GM12878 (cell line): ENCODE measurements around the gene ASPG. TPM values are rescaled to one million over a fixed set of nuclear protein-coding genes. Genes with fewer than 3 reads are reported as not detected.

Experiments
- ATAC-seq: fragments of 200-7000 bp; cut with Tn5 transposase; 3 replicates; pipeline ENCODE4 v1.9.1; 2020; ENCODE audit warnings: mild to moderate bottlenecking, moderate library complexity
- BruUV-seq: library from RNA; stranded (reverse); fragments of 400-500 nt; replicated peaks from 2 replicates; lab custom pipeline; 2021; lab: Mats Ljungman, UMichigan
- CTCF ChIA-PET: fragments of 300-600 bp; sonication (Branson Sonifier 250); formaldehyde crosslinking; extraction: SDS; loops from one replicate; lab custom pipeline; 2021; ENCODE audit warnings: inconsistent platforms; lab: Yijun Ruan, JAX
- POLR2A ChIA-PET: fragments of 350-600 bp; formaldehyde crosslinking; extraction: SDS; loops from one replicate; lab custom pipeline; 2021; ENCODE audit warnings: inconsistent platforms; lab: Charles Lee
- RAD21 ChIA-PET: fragments of 300-600 bp; sonication (Branson Sonifier 250); formaldehyde crosslinking; loops from one replicate; lab custom pipeline; 2023; ENCODE audit warnings: antibody characterized with exemption; ENCODE audit not compliant: unreplicated experiment; lab: Charles Lee
- SMC1A ChIA-PET: fragments of 300-600 bp; sonication (Branson Sonifier 250); formaldehyde crosslinking; loops from one replicate; lab custom pipeline; 2023; ENCODE audit not compliant: unreplicated experiment, uncharacterized antibody; lab: Charles Lee
- DNase-seq: peaks from one replicate; pipeline ENCODE4 v3.0.0-alpha.2; 2011; ENCODE audit warnings: low read depth, low spot score
- FAIRE-seq: peaks from 3 replicates; lab custom pipeline; 2011; peaks lifted over from hg19 to GRCh38; lab: Jason Lieb, UNC
- H2AFZ ChIP-seq: 2 replicates; pipeline ENCODE4 v1.6.0; 2011; ENCODE audit warnings: low read depth, low read length, control low read depth; ENCODE audit not compliant: control insufficient read depth
- H3K27ac ChIP-seq: 2 replicates; pipeline ENCODE4 v1.5.1; 2011; ENCODE audit warnings: control low read depth; ENCODE audit not compliant: control insufficient read depth, insufficient read depth
- H3K27me3 ChIP-seq, 2 experiments: replicated peaks in 1 of 2; 2 replicates each; pipeline versions ENCODE4 v1.6.0 to v1.6.1; 2011; ENCODE audit warnings: low read length in 1 of 2; ENCODE audit not compliant: control insufficient read depth in 2 of 2, insufficient read depth in 2 of 2
- H3K36me3 ChIP-seq, 2 experiments: 2 replicates each; pipeline ENCODE4 v1.5.1; 2011; ENCODE audit warnings: low read length in 1 of 2; ENCODE audit not compliant: control insufficient read depth in 2 of 2, insufficient read depth in 2 of 2
- H3K4me1 ChIP-seq: 2 replicates; pipeline ENCODE4 v1.6.1; 2011; ENCODE audit warnings: mild to moderate bottlenecking, low read length, moderate library complexity, mixed read lengths; ENCODE audit not compliant: control insufficient read depth, insufficient read depth
- H3K4me2 ChIP-seq: 2 replicates; pipeline ENCODE4 v1.6.0; 2011; ENCODE audit warnings: control low read depth; ENCODE audit not compliant: control insufficient read depth, insufficient read depth
- H3K4me3 ChIP-seq: fragments of 200-600 bp; sonication (generic); 2 replicates; pipeline ENCODE4 v1.5.1; 2016
- H3K79me2 ChIP-seq: 2 replicates; pipeline ENCODE4 v1.6.0; 2011; ENCODE audit warnings: low read length; ENCODE audit not compliant: control insufficient read depth, insufficient read depth
- H3K9ac ChIP-seq: 2 replicates; pipeline ENCODE4 v1.8.0; 2011; ENCODE audit warnings: low read length, control low read depth, mixed read lengths; ENCODE audit not compliant: control insufficient read depth, insufficient read depth
- H3K9me3 ChIP-seq: replicated peaks from 3 replicates; pipeline ENCODE4 v1.5.1; 2011; ENCODE audit warnings: mild to moderate bottlenecking, low read length; ENCODE audit not compliant: control insufficient read depth, insufficient read depth
- H4K20me1 ChIP-seq: 2 replicates; pipeline ENCODE4 v1.6.0; 2011; ENCODE audit not compliant: control insufficient read depth, insufficient read depth
- BACH1 ChIP-seq: fragments of 450-650 bp; IDR thresholded peaks from 2 replicates; pipeline ENCODE4 v1.6.1; 2017; ENCODE audit warnings: mild to moderate bottlenecking, borderline replicate concordance
- BMI1 ChIP-seq: fragments of 450-650 bp; IDR thresholded peaks from 2 replicates; pipeline ENCODE4 v1.6.1; 2016; ENCODE audit warnings: mild to moderate bottlenecking, moderate library complexity, borderline replicate concordance
- EED ChIP-seq: sonication (generic); IDR thresholded peaks from 2 replicates; pipeline ENCODE4 v1.6.1; 2016; ENCODE audit warnings: antibody characterized with exemption, low read depth
- GATAD2B ChIP-seq: fragments of 450-650 bp; conservative IDR thresholded peaks from 2 replicates; pipeline ENCODE4 v1.6.1; 2017; ENCODE audit warnings: low read depth, mild to moderate bottlenecking, moderate library complexity
- HDGF ChIP-seq: fragments of 450-650 bp; IDR thresholded peaks from 2 replicates; pipeline ENCODE4 v1.6.1; 2016; ENCODE audit warnings: antibody characterized with exemption
- IKZF2 ChIP-seq, 2 experiments: fragments of 450-650 bp; IDR thresholded peaks; 2 replicates each; pipeline ENCODE4 v1.6.1; 2017; ENCODE audit warnings: mild to moderate bottlenecking in 2 of 2, moderate library complexity in 2 of 2
- KLF5 ChIP-seq: fragments of 450-650 bp; IDR thresholded peaks from 2 replicates; pipeline ENCODE4 v1.6.1; 2014; ENCODE audit warnings: mild to moderate bottlenecking; ENCODE audit not compliant: partially characterized antibody
- MXI1 ChIP-seq: fragments of 150-350 bp; IDR thresholded peaks from 2 replicates; pipeline ENCODE4 v1.6.1; 2011; ENCODE audit warnings: low read depth, mild to moderate bottlenecking, inconsistent platforms, low read length, improper control_type of control experiment
- POLR2AphosphoS2 ChIP-seq: IDR thresholded peaks from 2 replicates; pipeline ENCODE4 v1.6.1; 2011; ENCODE audit warnings: low read depth, mild to moderate bottlenecking, low read length, improper control_type of control experiment, moderate library complexity
- SP1 ChIP-seq: IDR thresholded peaks from one replicate; pipeline ENCODE4 v1.6.1; 2011; ENCODE audit warnings: low read depth, low read length
- ZBED1 ChIP-seq: IDR thresholded peaks from 2 replicates; pipeline ENCODE4 v1.6.1; 2016; ENCODE audit warnings: borderline replicate concordance
- WGBS: methylation state at CpG from one replicate; pipeline ENCODE4 v1.1.6; 2016; ENCODE audit warnings: low lambda C conversion rate; ENCODE audit not compliant: insufficient replicate concordance, insufficient coverage; ENCODE audit errors: missing lambda C conversion rate; 5-methylcytosine and 5-hydroxymethylcytosine counted together
- in situ Hi-C: fragments of 300-500 bp; cut with MboI; formaldehyde crosslinking; loops from 9 replicates; pipeline ENCODE4 v1.14.3; 2018; ENCODE audit warnings: mixed read lengths
- intact Hi-C: fragments of 100-400 bp; cut with micrococcal nuclease; formaldehyde crosslinking; loops from one replicate; pipeline ENCODE4 v1.14.2; 2022; ENCODE audit not compliant: unreplicated experiment
- polyA plus RNA-seq, 11 experiments: library from polyadenylated mRNA; depleted of rRNA in 4 of 11; unstranded in 6 of 11; stranded (reverse) in 5 of 11; fragments of >200 nt; fragmentation: Nextera tagmentation in 4 of 11; fragmentation: Illumina TruSeq in 1 of 11; extraction: Ambion mirVana in 4 of 11; extraction: Trizol in 1 of 11; gene quantifications; 1 replicate in 1 of 11; 2 replicates in 10 of 11; pipeline versions ENCODE4 v1.2.1 to v1.2.3, GENCODE V29; 2011 to 2016; ENCODE audit warnings: inconsistent platforms in 2 of 11, missing spikeins in 2 of 11, low read depth in 1 of 11
- total RNA-seq, 4 experiments: library from RNA; depleted of rRNA in 3 of 4; stranded (reverse); fragments of >200 nt in 3 of 4; fragmentation: Illumina TruSeq in 1 of 4; extraction: Trizol in 1 of 4; gene quantifications; 2 replicates each; pipeline versions ENCODE4 v1.2.1 to v1.2.3, GENCODE V29; 2013 to 2021
- TF ChIP-seq, protein P1 (sequence below): IDR thresholded peaks from 2 replicates; pipeline ENCODE4 v1.6.1; 2012; ENCODE audit warnings: low read depth, low read length, improper control_type of control experiment
- TF ChIP-seq, protein P2 (sequence below): fragments of 450-650 bp; formaldehyde crosslinking; IDR thresholded peaks from 2 replicates; pipeline ENCODE4 v1.4.0; 2020; ENCODE audit warnings: mild to moderate bottlenecking, moderate library complexity

ASPG gene
- total and polyA plus RNA-seq, 10 of the 15 experiments (the other 5 are each of a cell fraction or from before 2014, with no cell fraction given): not detected

DNA sequence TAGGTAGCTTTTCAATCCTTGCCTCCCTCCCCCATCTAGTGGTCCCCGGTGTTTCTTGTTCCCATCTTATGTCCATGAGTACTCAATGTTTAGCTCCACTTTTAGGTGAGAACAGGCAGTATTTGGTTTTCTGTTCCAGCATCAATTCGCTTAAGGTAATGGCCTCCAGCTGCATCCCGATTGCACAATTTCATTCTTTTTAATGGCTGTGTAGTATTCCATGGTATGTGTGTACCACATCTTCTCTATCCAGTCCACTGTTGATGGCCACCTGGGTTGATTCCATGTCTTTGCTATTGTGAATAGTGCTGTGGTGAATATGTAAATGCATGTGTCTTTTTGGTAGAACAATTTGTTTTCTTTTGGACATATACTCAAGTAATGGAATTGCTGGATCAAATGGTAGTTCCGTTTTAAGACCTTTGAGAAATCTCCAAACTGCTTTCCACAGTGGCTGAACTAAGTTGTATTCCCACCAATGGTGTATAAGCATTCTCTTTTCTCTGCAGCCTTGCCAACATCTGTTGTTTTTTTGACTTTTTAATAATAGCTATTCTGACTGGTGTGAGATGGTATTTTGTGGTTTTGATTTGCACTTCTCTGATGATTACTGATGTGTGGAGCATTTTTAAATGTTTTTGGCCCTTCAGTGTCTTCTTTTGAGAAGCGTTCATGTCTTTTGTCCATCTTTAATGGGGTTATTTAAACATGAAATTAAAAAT lies 34.2 kb upstream of the ASPG start:
- FAIRE-seq: no peak
- RAD21 ChIA-PET: no interaction called here

DNA sequence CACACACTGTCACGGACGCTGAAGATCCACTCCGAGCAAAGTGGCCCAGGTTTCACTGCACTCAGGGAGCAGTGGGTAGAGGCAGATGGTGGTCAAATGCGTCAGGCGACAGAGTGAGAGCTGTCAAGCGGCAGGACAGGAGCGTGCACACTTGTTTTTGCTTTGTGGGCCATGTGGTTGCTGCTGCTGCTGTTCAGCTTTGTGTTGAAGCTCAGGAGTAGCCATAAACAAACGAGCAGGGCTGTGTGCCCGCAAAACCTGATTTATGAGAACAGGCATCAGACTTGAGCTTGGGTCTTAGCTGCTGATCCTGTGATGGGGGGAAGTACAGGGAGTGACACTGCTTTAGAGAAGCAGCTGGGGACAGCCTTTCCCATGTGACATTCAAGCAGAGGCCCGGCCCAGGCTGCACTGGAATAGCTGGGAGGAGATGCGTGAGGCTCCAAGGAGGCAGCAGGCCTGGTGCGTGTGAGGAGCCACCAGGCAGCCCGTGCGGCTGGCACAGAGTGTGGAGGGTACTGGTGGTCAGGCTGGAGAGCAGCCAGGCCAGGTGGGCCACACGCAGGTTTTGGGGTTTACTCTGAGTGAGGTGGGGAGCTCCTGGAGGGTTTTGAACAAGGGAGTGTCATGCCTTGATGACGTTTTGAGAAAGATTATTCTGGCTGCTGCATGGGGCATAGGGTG lies 31.1 kb upstream of the ASPG start:
- H3K27ac ChIP-seq: no peak overlapping the region
- ATAC-seq: no peak
- no TSS peak for BruUV-seq
- TF ChIP-seq GATAD2B (no peak), POLR2AphosphoS2 (no peak), BACH1 (no peak), SP1 (no peak), MXI1 (no peak), BMI1 (no peak), KLF5 (no peak), EED (no peak), HDGF (no peak)
- TF ChIP-seq, protein P1, sequence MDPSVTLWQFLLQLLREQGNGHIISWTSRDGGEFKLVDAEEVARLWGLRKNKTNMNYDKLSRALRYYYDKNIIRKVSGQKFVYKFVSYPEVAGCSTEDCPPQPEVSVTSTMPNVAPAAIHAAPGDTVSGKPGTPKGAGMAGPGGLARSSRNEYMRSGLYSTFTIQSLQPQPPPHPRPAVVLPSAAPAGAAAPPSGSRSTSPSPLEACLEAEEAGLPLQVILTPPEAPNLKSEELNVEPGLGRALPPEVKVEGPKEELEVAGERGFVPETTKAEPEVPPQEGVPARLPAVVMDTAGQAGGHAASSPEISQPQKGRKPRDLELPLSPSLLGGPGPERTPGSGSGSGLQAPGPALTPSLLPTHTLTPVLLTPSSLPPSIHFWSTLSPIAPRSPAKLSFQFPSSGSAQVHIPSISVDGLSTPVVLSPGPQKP: no peak
- TF ChIP-seq, protein P2, sequence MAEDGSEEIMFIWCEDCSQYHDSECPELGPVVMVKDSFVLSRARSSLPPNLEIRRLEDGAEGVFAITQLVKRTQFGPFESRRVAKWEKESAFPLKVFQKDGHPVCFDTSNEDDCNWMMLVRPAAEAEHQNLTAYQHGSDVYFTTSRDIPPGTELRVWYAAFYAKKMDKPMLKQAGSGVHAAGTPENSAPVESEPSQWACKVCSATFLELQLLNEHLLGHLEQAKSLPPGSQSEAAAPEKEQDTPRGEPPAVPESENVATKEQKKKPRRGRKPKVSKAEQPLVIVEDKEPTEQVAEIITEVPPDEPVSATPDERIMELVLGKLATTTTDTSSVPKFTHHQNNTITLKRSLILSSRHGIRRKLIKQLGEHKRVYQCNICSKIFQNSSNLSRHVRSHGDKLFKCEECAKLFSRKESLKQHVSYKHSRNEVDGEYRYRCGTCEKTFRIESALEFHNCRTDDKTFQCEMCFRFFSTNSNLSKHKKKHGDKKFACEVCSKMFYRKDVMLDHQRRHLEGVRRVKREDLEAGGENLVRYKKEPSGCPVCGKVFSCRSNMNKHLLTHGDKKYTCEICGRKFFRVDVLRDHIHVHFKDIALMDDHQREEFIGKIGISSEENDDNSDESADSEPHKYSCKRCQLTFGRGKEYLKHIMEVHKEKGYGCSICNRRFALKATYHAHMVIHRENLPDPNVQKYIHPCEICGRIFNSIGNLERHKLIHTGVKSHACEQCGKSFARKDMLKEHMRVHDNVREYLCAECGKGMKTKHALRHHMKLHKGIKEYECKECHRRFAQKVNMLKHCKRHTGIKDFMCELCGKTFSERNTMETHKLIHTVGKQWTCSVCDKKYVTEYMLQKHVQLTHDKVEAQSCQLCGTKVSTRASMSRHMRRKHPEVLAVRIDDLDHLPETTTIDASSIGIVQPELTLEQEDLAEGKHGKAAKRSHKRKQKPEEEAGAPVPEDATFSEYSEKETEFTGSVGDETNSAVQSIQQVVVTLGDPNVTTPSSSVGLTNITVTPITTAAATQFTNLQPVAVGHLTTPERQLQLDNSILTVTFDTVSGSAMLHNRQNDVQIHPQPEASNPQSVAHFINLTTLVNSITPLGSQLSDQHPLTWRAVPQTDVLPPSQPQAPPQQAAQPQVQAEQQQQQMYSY (CRISPR knock-in tag): no peak

More for the DNA sequence above, 34.2 kb upstream of the ASPG start:
- no peaks in the 10 kb centered on the region for H3K9me3 ChIP-seq
- BruUV-seq: no TSS peak
- no peaks in the 10 kb centered on the region for H3K79me2 ChIP-seq
- H4K20me1 ChIP-seq: no peaks in the 10 kb centered on the region
- TF ChIP-seq ZBED1 (no peak), IKZF2 (IDR thresholded peaks at IDR 0.05) (no peak)
- ChIA-PET CTCF (interaction anchor here (0.6 to 1.8 kb wide), 3 partner anchors 8 to 243 kb away, joined by 3 to 6 read pairs (median 3); no protein-coding TSS in a partner anchor), POLR2A (no interaction called here), SMC1A (no interaction called here)
- no peak overlapping the region for H2AFZ ChIP-seq
- no peak overlapping the region for H3K4me3 ChIP-seq
- no peak overlapping the region for H3K4me2 ChIP-seq
- in situ Hi-C loops: no loop called here
- intact Hi-C loops: no loop called here
- H3K27ac ChIP-seq: no peak overlapping the region
- H3K27me3 ChIP-seq: peaks cover 0 to 9% of the 10 kb centered on the region in 2 experiments; a peak in 2 of 4 replicates
- WGBS: 40% methylated on average over 5 of the region's 5 CpGs
- no peaks in the 10 kb centered on the region; the same call in 1 of the 2 replicates for H3K4me1 ChIP-seq
- no peak overlapping the region for H3K9ac ChIP-seq
- no peak for ATAC-seq
- no peaks in the 10 kb centered on the region for H3K36me3 ChIP-seq
- no peak for DNase-seq

More for the DNA sequence above, 31.1 kb upstream of the ASPG start:
- no peak overlapping the region for H3K4me3 ChIP-seq
- no peak for DNase-seq
- no peaks in the 10 kb centered on the region for H3K4me1 ChIP-seq
- no peaks in the 10 kb centered on the region for H3K79me2 ChIP-seq
- no peak overlapping the region for H3K4me2 ChIP-seq
- H3K9ac ChIP-seq: no peak overlapping the region
- H3K27me3 ChIP-seq: peaks cover 0 to 9% of the 10 kb centered on the region in 2 experiments; a peak in 2 of 4 replicates
- WGBS: 23% methylated on average over 16 of the region's 16 CpGs
- in situ Hi-C loops (no loop called here), intact Hi-C loops (no loop called here)
- no peaks in the 10 kb centered on the region for H3K9me3 ChIP-seq
- SMC1A ChIA-PET: no interaction called here
- no peaks in the 10 kb centered on the region for H4K20me1 ChIP-seq
- H2AFZ ChIP-seq: no peak overlapping the region
- no peaks in the 10 kb centered on the region for H3K36me3 ChIP-seq
- POLR2A ChIA-PET: no interaction called here
- RAD21 ChIA-PET: no interaction called here
- CTCF ChIA-PET: no interaction called here
- no peak for FAIRE-seq
